DMS153 treated with DMSO at 0.1 percent for 48 hours (cell line): ENCODE measurements around the gene NDUFA3.

ENCODE experiments used
- DNase-seq: peaks from one replicate; lab custom pipeline; 2025; ENCODE audit not compliant: unreplicated experiment; lab: John Stamatoyannopoulos, UW

Gene NDUFA3

GRCh38 chr19:54137699-54138488 lies 35.2 kb downstream of the NDUFA3 start, which contains the start of gene CNOT3:
CNOT3 (plus strand) TSS chr19:54137762; CDS start chr19:54142979, 5,217 bp downstream.
- DNase-seq, result no peak

GRCh38 chr19:54138489-54139256 lies 36.0 kb downstream of the NDUFA3 start:
- DNase-seq, result no peak

GRCh38 chr19:54141356-54141755 lies 38.7 kb downstream of the NDUFA3 start:
- no peak for DNase-seq

GRCh38 chr19:54142166-54142780 lies 39.6 kb downstream of the NDUFA3 start:
- no peak for DNase-seq

GRCh38 chr19:54145541-54146158 lies 43.0 kb downstream of the NDUFA3 start:
- DNase-seq, result no peak

GRCh38 chr19:54147676-54148075 lies 45.0 kb downstream of the NDUFA3 start:
- DNase-seq, result no peak

GRCh38 chr19:54148158-54148557 lies 45.5 kb downstream of the NDUFA3 start:
- DNase-seq, result no peak

GRCh38 chr19:54149021-54149812 lies 46.6 kb downstream of the NDUFA3 start:
- DNase-seq, result no peak

- no peak for DNase-seq
Observed at GRCh38 chr19:54151362-54152035, 48.8 kb downstream of the NDUFA3 start.

GRCh38 chr19:54152267-54152666 lies 49.6 kb downstream of the NDUFA3 start:
- DNase-seq, result no peak

- DNase-seq, result no peak
Observed at GRCh38 chr19:54152878-54153524, 50.3 kb downstream of the NDUFA3 start.

- no peak for DNase-seq
Observed at GRCh38 chr19:54153731-54154326, 51.2 kb downstream of the NDUFA3 start.

- no peak for DNase-seq
Observed at GRCh38 chr19:54154603-54155345, 52.1 kb downstream of the NDUFA3 start.

- no peak for DNase-seq
Observed at GRCh38 chr19:54155694-54156093, 53.0 kb downstream of the NDUFA3 start.

- no peak for DNase-seq
Observed at GRCh38 chr19:54156490-54156889, 53.8 kb downstream of the NDUFA3 start.

- no peak for DNase-seq
Observed at GRCh38 chr19:54156953-54157352, 54.3 kb downstream of the NDUFA3 start.
